HG03439 (cell line): ENCODE results near the gene VAV1.

Experiments used
- ATAC-seq: cut with Tn5 transposase; IDR thresholded peaks from one replicate; pipeline ENCODE4 v1.9.1; 2021; ENCODE audit warnings: mild to moderate bottlenecking, moderate library complexity; ENCODE audit not compliant: unreplicated experiment

VAV1 gene

GRCh38 chr19:6772028-6772865, at the start of gene VAV1:
TSS of gene VAV1 (plus strand) at chr19:6772708. CDS start at chr19:6772808, 100 bp downstream.
- ATAC-seq, result peak; percentile 47

DNA sequence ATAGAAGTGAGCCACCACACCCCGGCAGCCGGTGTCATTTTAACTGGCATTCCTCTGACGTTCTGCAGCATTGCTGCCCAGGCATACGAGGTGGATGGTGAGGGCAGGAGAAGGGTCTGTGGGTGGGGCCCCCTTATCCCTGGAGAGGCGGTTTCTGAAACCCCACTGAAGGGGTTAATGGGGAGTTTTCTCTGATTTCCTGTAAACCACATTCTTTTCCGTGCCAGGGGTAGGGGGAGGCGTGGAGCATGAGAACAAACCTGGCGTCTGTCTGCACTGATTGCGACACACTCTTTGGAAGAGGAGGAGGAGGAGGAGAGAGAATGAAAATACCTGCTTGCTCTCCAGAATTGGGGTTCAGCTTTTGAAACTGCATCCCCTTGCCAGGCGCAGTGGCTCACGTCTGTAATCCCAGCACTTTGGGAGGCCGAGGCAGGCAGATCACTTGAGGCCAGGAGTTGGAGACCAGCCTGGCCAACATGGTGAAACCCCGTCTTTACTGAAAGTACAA, 49.3 kb upstream of the VAV1 start:
- no peak for ATAC-seq

DNA sequence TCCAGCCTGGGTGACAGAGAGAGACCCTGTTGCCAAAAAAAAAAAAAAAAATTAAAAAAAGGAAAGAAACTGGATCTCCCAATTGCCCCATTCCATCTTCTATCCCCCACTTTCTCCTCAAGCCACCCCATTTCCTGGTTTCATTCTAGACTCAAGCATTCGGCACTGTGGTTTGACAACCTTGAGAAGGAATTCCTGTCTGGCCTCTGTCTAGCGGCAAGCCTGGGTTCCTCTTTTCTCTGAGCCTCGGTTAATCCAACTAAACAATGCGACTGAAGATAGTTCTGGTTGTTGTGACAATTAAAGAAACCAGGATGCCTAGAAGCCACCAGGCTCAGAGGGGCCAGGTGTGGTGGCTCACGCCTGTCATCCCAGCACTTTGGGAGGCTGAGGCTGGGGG, 48.8 kb upstream of the VAV1 start:
- ATAC-seq, result no peak

GRCh38 chr19:6724631-6725492, 47.6 kb upstream of the VAV1 start:
- no peak for ATAC-seq

DNA sequence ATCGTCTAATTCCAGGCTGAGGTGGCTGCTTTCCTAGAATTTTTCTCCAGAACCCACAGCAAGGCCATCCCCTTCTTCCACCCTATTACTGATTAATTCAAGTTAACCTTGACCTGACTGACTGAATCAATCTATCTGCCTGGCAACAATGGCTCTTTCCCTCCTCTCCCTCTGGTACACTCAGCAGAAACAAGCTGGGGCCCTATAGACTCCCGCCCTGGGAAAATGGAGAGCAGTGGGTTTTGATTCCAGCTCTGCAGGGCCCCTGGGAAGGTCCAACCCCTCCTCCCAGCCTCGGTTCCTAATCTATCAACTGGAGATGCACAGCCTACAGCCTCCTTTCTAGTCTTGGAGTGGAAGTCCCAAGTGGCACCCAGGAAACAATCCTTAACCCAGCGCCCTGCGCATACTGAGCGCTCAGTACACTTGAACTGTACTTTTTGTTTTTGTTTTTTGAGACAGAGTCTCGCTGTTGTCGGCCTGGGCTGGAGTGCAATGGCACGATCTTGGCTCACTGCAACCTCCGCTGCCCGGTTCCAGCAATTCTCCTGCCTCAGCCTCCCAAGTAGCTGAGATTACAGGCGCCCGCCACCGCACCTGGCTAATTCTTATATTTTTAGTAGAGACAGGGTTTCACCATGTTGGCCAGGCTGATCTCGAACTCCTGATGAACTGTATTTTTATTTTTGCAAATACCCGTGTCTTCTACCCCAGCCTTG, 46.8 kb upstream of the VAV1 start:
- ATAC-seq, result no peak

- ATAC-seq, result no peak
Measured at GRCh38 chr19:6728346-6728745, 44.2 kb upstream of the VAV1 start.

GRCh38 chr19:6729573-6730152, 42.8 kb upstream of the VAV1 start:
- no peak for ATAC-seq

DNA sequence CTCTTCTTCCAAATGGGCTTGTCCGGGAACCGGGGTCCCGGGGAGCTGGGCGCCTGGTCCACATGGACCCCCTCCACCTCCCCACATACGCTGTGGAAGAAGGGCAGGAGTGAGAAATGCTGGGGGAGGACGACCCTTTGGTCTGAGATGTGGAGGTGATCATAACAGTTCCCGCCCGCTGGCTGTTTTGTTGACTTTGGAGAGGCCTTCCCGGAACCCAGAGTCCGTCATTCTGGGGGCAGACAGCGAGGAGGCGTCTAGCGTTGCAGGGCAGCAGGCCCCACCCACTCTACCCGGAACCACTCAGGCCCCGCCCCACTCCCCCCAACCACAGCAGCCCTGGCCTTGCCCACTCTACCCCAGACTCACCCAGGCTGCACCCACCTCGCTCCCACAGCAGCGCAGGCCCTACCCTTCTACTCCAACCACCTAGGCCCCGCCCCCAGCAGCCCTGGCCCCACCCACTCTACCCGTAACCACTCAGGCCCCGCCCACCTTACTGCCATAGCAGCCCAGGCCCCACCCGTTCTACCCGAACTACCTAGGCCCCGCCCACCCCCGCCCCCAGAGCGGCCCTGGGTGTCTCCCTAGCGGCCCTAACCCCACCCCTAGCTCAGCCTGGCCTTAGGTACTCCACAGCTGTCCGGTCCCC, 42.2 kb upstream of the VAV1 start:
- no peak for ATAC-seq

DNA sequence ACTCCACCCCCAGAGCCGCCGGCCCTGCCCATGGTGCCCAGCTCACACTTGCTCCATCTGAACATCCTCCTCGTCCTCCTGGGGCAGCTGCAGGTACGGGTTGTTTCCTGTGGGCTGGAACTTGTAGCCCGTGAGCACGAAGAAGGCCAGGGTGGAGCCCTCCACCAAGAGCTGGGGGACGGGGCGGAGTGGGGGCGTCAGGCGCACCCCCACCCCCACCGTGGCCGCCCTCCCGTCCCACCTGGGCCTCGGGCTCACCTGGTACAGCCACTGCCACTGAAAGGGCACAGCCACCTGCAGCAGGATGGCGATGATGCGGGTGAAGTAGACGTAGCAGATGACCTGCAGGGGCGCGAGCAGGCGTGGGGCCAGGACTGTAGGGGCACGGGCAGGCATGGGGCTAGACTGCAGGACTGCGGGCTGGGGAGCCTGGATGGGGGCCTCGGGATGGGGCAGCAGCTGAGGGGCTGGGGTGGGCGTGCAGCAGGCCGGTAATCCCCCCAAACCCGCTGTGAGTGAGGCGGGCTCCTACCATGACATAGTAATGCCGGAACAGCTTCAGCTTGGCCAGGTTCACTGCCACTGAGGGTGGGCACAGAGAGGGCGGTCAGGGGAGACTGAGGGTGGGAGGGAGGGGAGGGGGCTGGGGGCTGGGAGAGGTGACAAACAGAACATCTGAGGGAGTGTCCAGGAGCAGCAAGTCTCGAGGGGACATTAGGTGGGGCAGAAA, 41.4 kb upstream of the VAV1 start:
- no peak for ATAC-seq

GRCh38 chr19:6731822-6732221, 40.7 kb upstream of the VAV1 start:
- ATAC-seq, result no peak

GRCh38 chr19:6732803-6733337, 39.6 kb upstream of the VAV1 start:
- no peak for ATAC-seq

GRCh38 chr19:6733338-6734095, 39.0 kb upstream of the VAV1 start:
- ATAC-seq, result no peak

GRCh38 chr19:6734096-6734696, 38.3 kb upstream of the VAV1 start:
- ATAC-seq, result no peak

- no peak for ATAC-seq
Measured at GRCh38 chr19:6735181-6735911, 37.2 kb upstream of the VAV1 start.

DNA sequence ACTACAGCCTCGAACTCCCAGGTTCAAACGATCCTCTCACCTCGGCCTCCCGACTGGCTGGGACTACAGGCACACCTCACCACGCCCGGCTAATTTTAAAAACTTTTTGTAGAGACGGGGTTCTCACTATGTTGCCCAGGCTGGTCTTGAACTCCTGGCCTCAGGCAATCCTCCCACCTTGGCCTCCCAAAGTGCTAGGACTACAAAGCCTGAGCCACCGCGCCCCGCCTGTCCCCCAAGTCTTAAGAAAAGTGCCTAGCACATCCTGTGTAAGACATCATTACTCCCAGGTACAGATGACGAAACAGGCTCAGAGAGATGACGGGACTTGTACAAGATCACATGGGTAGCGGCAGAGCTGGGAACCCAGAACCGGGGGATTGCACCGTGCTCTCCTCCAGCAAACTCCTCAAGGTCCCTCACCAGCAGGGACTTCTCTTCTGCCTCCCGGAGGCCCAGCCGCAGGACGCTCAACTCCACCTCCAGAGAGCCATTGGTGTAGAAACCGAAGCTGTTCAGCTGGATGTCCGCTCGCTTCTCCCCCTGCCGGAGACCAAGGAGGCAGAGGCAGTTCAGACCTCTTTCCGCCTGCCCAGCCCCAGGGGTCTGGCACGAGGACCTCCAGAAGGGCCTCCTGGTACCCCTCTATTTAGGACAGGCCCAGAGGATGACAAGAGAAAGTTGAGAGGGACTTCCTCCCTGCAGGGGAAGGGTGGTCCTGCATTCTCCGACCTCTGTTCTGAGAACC, 36.2 kb upstream of the VAV1 start:
- no peak for ATAC-seq

GRCh38 chr19:6736917-6737283, 35.6 kb upstream of the VAV1 start:
- no peak for ATAC-seq
